Liver (tissue), 9 donors: ENCODE measurements around the gene HOXA5. TPM values are rescaled to one million over a fixed set of nuclear protein-coding genes. Genes with fewer than 3 reads are reported as not detected.

Source experiments
- DNase-seq: peaks from one replicate; pipeline ENCODE4 v3.0.0-alpha.2; 2017; ENCODE audit warnings: low spot score
- H3K27ac ChIP-seq, 2 donors: one replicate each; pipeline ENCODE4 v1.7.0; 2013; ENCODE audit warnings: inconsistent platforms in 2 of 2, low read length in 2 of 2, control low read depth in 1 of 2, low read depth in 1 of 2, mild to moderate bottlenecking in 1 of 2
- H3K27me3 ChIP-seq, 4 donors: one replicate each; pipeline versions ENCODE4 v1.6.1 to v1.7.0; 2013; ENCODE audit warnings: low read length in 3 of 4, inconsistent platforms in 1 of 4, mild to moderate bottlenecking in 1 of 4, moderate library complexity in 1 of 4; ENCODE audit not compliant: control insufficient read depth in 4 of 4, insufficient read depth in 4 of 4
- H3K36me3 ChIP-seq, 4 donors: one replicate each; pipeline versions ENCODE4 v1.6.1 to v1.7.0; 2013; ENCODE audit warnings: low read length in 3 of 4, mild to moderate bottlenecking in 3 of 4, low read depth in 1 of 4, moderate library complexity in 1 of 4; ENCODE audit not compliant: control insufficient read depth in 4 of 4, insufficient read depth in 3 of 4
- H3K4me1 ChIP-seq, 4 donors: one replicate each; pipeline versions ENCODE4 v1.6.1 to v1.7.0; 2013; ENCODE audit warnings: low read length in 3 of 4, mild to moderate bottlenecking in 3 of 4, moderate library complexity in 1 of 4; ENCODE audit not compliant: control insufficient read depth in 4 of 4, insufficient read depth in 4 of 4
- H3K4me3 ChIP-seq, 3 donors: one replicate each; pipeline versions ENCODE4 v1.6.1 to v1.7.0; 2013; ENCODE audit warnings: low read length in 3 of 3, control low read depth in 1 of 3, low read depth in 1 of 3, mild to moderate bottlenecking in 1 of 3
- H3K9ac ChIP-seq, 2 donors: one replicate each; pipeline ENCODE4 v1.7.0; 2013; ENCODE audit warnings: low read length in 2 of 2, mild to moderate bottlenecking in 2 of 2, moderate library complexity in 2 of 2, control low read depth in 1 of 2, low read depth in 1 of 2
- H3K9me3 ChIP-seq, 4 donors: one replicate each; pipeline versions ENCODE4 v1.6.1 to v1.7.0; 2013; ENCODE audit warnings: low read length in 3 of 4; ENCODE audit not compliant: control insufficient read depth in 4 of 4
- EGR1 ChIP-seq, 2 donors: IDR thresholded peaks; 2 replicates each; pipeline ENCODE4 v1.6.1; 2016 to 2018; ENCODE audit warnings: antibody characterized with exemption in 2 of 2, low read depth in 2 of 2
- FOXA1 ChIP-seq: IDR thresholded peaks from 2 replicates; pipeline ENCODE4 v1.6.1; 2016; ENCODE audit warnings: antibody characterized with exemption
- HNF4A ChIP-seq, 2 donors: conservative IDR thresholded peaks; 2 replicates each; pipeline ENCODE4 v1.6.1; 2016; ENCODE audit warnings: antibody characterized with exemption in 2 of 2, mild to moderate bottlenecking in 2 of 2
- JUND ChIP-seq, 2 donors: IDR thresholded peaks; 2 replicates each; pipeline ENCODE4 v1.6.1; 2016; ENCODE audit warnings: antibody characterized with exemption in 2 of 2
- NR2F2 ChIP-seq: IDR thresholded peaks from 2 replicates; pipeline ENCODE4 v1.6.1; 2016; ENCODE audit warnings: antibody characterized with exemption
- RAD21 ChIP-seq, 2 donors: IDR thresholded peaks; 2 replicates each; pipeline ENCODE4 v1.6.1; 2016; ENCODE audit warnings: antibody characterized with exemption in 2 of 2, mild to moderate bottlenecking in 2 of 2
- RXRA ChIP-seq, 2 donors: IDR thresholded peaks; 2 replicates each; pipeline ENCODE4 v1.6.1; 2017 to 2018; ENCODE audit warnings: antibody characterized with exemption in 2 of 2, mild to moderate bottlenecking in 1 of 2
- SP1 ChIP-seq: IDR thresholded peaks from 2 replicates; pipeline ENCODE4 v1.6.1; 2018; ENCODE audit warnings: antibody characterized with exemption, mild to moderate bottlenecking
- TAF1 ChIP-seq: conservative IDR thresholded peaks from 2 replicates; pipeline ENCODE4 v1.6.1; 2016; ENCODE audit warnings: antibody characterized with exemption, mild to moderate bottlenecking
- YY1 ChIP-seq: IDR thresholded peaks from 2 replicates; pipeline ENCODE4 v1.6.1; 2016; ENCODE audit warnings: antibody characterized with exemption, mild to moderate bottlenecking
- WGBS: extraction: QIAGEN DNeasy Blood & Tissue Kit; methylation state at CpG from one replicate; pipeline ENCODE4 v1.1.7; 2013; 5-methylcytosine and 5-hydroxymethylcytosine counted together
- polyA plus RNA-seq, 2 donors: library from polyadenylated mRNA; stranded (reverse) in 1 of 2; unstranded in 1 of 2; fragments of 200-250 nt in 1 of 2; fragments of >200 nt in 1 of 2; fragmentation: Nextera tagmentation in 1 of 2; extraction: Ambion mirVana in 1 of 2; gene quantifications; one replicate each; pipeline versions ENCODE4 v1.2.1 to v1.2.3, GENCODE V29; 2013 to 2015
- total RNA-seq, 2 donors: library from RNA; depleted of rRNA; stranded (reverse); fragments of >200 nt; gene quantifications; one replicate each; pipeline ENCODE4 v1.2.3, GENCODE V29; 2014
- TF ChIP-seq, protein P1 (sequence below): fragments of 150-350 bp; IDR thresholded peaks from 2 replicates; pipeline ENCODE4 v1.5.1; 2017; ENCODE audit warnings: improper control_type of control experiment, low read depth, low read length; ENCODE audit not compliant: missing input control
- TF ChIP-seq, protein P2 (sequence below): IDR thresholded peaks from 2 replicates; pipeline ENCODE4 v1.6.1; 2016; ENCODE audit warnings: antibody characterized with exemption
- TF ChIP-seq, protein P3 (sequence below): IDR thresholded peaks from 2 replicates; pipeline ENCODE4 v1.6.1; 2016; ENCODE audit warnings: antibody characterized with exemption
- TF ChIP-seq, protein P4 (sequence below): IDR thresholded peaks from 2 replicates; pipeline ENCODE4 v1.6.1; 2016; ENCODE audit warnings: antibody characterized with exemption, mild to moderate bottlenecking
- donor health status: healthy.
- donor health status: healthy.
- donor health status: healthy.
- donor health status: healthy.
- donor health status: healthy.

Gene HOXA5
- total and polyA plus RNA-seq, 4 donors = 0.40 to 2.1 (median 0.66) TPM

DNA sequence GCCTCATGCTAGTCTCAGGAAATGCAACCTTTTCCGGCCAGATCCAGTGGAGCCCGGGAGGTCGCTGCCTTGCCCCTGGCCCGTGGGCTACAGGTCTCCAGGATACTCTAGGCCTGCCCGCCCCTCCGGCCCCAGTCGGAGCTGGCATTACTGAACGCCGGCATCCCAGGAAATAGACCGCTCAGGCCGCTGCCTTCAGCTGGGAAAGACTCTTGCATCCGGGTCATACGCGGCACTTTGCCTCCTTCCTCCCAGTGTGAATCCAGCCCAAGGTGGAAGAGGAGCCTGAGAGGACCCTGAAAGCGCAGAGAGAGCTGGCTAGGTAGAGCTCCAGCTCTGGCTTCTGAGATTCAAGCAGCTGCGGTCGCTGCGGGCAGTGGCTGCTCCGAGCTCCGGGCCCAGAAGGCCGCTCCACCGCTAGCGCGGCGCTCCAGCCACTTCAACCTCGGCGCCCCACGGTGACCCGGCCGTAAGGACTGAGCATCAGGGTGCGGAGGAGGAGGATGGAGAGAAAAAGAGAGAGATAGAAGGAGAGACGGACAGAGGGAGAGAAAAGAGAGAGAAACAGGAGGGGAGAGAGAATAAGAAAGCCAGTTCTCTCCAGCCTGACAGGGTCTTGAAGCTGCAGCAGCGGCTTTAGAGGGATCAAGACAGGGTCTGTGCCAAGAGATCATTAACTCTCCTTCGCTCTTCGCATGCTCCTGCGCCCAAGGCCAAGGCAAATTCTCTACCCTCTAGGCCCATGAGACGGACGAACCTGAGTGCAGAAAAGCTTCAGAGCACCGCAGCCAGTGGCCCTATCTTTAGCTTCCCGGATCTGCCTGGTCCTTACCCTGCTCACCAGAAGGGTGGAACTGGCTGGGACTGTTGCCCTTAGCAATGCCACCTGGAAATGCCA is 32.4 kb upstream of the HOXA5 start:
- no peak for DNase-seq
- WGBS = 27% methylated on average over 40 of the region's 40 CpGs
- H3K27me3 ChIP-seq = peaks cover 17 to 68% (median 26%) of the 10 kb centered on the region in 4 donors
- H3K9me3 ChIP-seq = peaks cover 0 to 2% (median 0%) of the 10 kb centered on the region in 4 donors
- no peaks in the 10 kb centered on the region for H3K36me3 ChIP-seq
- H3K27ac ChIP-seq = no peak overlapping the region
- H3K4me1 ChIP-seq = peaks cover 9 to 19% (median 19%) of the 10 kb centered on the region in 4 donors
- TF ChIP-seq, protein P1, sequence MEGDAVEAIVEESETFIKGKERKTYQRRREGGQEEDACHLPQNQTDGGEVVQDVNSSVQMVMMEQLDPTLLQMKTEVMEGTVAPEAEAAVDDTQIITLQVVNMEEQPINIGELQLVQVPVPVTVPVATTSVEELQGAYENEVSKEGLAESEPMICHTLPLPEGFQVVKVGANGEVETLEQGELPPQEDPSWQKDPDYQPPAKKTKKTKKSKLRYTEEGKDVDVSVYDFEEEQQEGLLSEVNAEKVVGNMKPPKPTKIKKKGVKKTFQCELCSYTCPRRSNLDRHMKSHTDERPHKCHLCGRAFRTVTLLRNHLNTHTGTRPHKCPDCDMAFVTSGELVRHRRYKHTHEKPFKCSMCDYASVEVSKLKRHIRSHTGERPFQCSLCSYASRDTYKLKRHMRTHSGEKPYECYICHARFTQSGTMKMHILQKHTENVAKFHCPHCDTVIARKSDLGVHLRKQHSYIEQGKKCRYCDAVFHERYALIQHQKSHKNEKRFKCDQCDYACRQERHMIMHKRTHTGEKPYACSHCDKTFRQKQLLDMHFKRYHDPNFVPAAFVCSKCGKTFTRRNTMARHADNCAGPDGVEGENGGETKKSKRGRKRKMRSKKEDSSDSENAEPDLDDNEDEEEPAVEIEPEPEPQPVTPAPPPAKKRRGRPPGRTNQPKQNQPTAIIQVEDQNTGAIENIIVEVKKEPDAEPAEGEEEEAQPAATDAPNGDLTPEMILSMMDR = no peak
- TF ChIP-seq, protein P2, sequence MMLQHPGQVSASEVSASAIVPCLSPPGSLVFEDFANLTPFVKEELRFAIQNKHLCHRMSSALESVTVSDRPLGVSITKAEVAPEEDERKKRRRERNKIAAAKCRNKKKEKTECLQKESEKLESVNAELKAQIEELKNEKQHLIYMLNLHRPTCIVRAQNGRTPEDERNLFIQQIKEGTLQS = no peak
- TF ChIP-seq NR2F2 = no peak
- TF ChIP-seq FOXA1 = no peak
- TF ChIP-seq, protein P3, sequence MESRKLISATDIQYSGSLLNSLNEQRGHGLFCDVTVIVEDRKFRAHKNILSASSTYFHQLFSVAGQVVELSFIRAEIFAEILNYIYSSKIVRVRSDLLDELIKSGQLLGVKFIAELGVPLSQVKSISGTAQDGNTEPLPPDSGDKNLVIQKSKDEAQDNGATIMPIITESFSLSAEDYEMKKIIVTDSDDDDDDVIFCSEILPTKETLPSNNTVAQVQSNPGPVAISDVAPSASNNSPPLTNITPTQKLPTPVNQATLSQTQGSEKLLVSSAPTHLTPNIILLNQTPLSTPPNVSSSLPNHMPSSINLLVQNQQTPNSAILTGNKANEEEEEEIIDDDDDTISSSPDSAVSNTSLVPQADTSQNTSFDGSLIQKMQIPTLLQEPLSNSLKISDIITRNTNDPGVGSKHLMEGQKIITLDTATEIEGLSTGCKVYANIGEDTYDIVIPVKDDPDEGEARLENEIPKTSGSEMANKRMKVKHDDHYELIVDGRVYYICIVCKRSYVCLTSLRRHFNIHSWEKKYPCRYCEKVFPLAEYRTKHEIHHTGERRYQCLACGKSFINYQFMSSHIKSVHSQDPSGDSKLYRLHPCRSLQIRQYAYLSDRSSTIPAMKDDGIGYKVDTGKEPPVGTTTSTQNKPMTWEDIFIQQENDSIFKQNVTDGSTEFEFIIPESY = no peak
- TF ChIP-seq RAD21 (IDR thresholded peaks at IDR 0.05) = no peak
- no peak for TF ChIP-seq HNF4A (conservative IDR thresholded peaks at IDR 0.05)
- TF ChIP-seq TAF1 = no peak
- no peak for TF ChIP-seq SP1
- H3K4me3 ChIP-seq = no peak overlapping the region
- no peak overlapping the region for H3K9ac ChIP-seq

DNA sequence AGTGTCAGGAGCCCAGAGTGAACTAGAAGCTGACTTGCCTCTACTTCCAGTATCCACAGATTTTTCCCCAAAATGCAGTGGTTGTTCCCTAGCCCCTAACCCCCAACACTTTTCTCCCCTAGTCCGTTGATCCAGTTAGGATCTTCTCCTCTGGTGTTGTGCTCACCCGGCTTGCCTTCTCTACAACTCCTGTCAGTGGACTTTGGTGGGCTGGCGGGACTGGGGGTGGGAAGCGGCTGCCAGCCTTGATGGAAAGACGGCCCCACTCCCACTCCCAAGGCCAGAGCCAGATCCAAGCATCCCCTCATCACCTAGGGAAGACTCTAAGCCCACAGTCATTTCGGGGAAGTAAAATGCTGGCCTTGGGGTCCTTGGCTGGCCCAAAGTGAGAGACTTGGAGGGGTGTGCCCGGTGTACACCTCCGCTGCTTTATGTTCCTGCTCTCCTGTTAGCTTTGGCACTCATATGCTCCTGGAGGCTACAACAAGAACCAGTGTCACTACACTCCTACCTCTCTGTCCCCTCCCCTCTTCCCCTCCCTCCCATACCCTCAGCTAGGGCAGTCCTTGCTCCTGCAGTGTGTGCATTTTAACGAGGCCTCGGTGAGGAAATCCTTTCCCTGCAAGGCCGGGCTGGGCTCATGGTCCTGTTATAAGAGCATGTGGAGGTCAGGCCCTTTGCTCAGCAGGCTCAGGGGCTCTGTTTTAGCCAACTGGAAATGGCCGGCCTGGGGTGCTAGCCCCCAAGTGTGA is 31.6 kb upstream of the HOXA5 start:
- H3K9me3 ChIP-seq = peaks cover 0 to 2% (median 0%) of the 10 kb centered on the region in 4 donors
- TF ChIP-seq HNF4A (conservative IDR thresholded peaks at IDR 0.05) (no peak), RXRA (IDR thresholded peaks at IDR 0.05) (no peak), NR2F2 (no peak), EGR1 (IDR thresholded peaks at IDR 0.05; ENCODE audit: low read depth in 2 of 2) (no peak), JUND (IDR thresholded peaks at IDR 0.05) (no peak), YY1 (no peak), TAF1 (no peak)
- TF ChIP-seq, protein P1 = no peak
- TF ChIP-seq, protein P4, sequence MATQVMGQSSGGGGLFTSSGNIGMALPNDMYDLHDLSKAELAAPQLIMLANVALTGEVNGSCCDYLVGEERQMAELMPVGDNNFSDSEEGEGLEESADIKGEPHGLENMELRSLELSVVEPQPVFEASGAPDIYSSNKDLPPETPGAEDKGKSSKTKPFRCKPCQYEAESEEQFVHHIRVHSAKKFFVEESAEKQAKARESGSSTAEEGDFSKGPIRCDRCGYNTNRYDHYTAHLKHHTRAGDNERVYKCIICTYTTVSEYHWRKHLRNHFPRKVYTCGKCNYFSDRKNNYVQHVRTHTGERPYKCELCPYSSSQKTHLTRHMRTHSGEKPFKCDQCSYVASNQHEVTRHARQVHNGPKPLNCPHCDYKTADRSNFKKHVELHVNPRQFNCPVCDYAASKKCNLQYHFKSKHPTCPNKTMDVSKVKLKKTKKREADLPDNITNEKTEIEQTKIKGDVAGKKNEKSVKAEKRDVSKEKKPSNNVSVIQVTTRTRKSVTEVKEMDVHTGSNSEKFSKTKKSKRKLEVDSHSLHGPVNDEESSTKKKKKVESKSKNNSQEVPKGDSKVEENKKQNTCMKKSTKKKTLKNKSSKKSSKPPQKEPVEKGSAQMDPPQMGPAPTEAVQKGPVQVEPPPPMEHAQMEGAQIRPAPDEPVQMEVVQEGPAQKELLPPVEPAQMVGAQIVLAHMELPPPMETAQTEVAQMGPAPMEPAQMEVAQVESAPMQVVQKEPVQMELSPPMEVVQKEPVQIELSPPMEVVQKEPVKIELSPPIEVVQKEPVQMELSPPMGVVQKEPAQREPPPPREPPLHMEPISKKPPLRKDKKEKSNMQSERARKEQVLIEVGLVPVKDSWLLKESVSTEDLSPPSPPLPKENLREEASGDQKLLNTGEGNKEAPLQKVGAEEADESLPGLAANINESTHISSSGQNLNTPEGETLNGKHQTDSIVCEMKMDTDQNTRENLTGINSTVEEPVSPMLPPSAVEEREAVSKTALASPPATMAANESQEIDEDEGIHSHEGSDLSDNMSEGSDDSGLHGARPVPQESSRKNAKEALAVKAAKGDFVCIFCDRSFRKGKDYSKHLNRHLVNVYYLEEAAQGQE = no peak
- TF ChIP-seq, protein P3 = no peak
- no peak for DNase-seq
- peaks cover 17 to 67% (median 27%) of the 10 kb centered on the region in 4 donors for H3K27me3 ChIP-seq
- peaks cover 9 to 19% (median 19%) of the 10 kb centered on the region in 4 donors for H3K4me1 ChIP-seq
- no peak overlapping the region for H3K4me3 ChIP-seq
- H3K27ac ChIP-seq = no peak overlapping the region
- H3K9ac ChIP-seq = no peak overlapping the region
- H3K36me3 ChIP-seq = no peaks in the 10 kb centered on the region
- 30% methylated on average over 12 of the region's 12 CpGs for WGBS
